NT2/D1 (cell line): ENCODE data around the gene FAM13A.

ENCODE experiments used
- DNase-seq: peaks from one replicate; pipeline ENCODE4 v3.0.0-alpha.2; 2011; ENCODE audit warnings: low read depth, low spot score
- H3K27me3 ChIP-seq: 2 replicates; pipeline ENCODE4 v1.6.0; 2011; ENCODE audit warnings: mild to moderate bottlenecking; ENCODE audit not compliant: insufficient read length, insufficient read depth
- H3K36me3 ChIP-seq: 2 replicates; pipeline ENCODE4 v1.6.1; 2011; ENCODE audit warnings: mild to moderate bottlenecking, low read length, mixed read lengths; ENCODE audit not compliant: insufficient read depth, insufficient read length
- H3K4me1 ChIP-seq: 2 replicates; pipeline ENCODE4 v1.5.1; 2011; ENCODE audit not compliant: insufficient read depth, insufficient read length
- H3K4me3 ChIP-seq: 2 replicates; pipeline ENCODE4 v1.5.1; 2011; ENCODE audit warnings: low read depth; ENCODE audit not compliant: insufficient read length
- H3K9ac ChIP-seq: 2 replicates; pipeline ENCODE4 v1.6.0; 2011; ENCODE audit warnings: low read depth; ENCODE audit not compliant: insufficient read length
- H3K9me3 ChIP-seq: 2 replicates; pipeline ENCODE4 v1.5.1; 2011; ENCODE audit warnings: mild to moderate bottlenecking, low read length; ENCODE audit not compliant: insufficient read depth
- SUZ12 ChIP-seq: IDR thresholded peaks from 2 replicates; pipeline ENCODE4 v1.6.1; 2011; ENCODE audit not compliant: insufficient read length, insufficient read depth; ENCODE audit errors: extremely low read depth
- YY1 ChIP-seq: IDR thresholded peaks from 2 replicates; pipeline ENCODE4 v1.6.1; 2011; ENCODE audit not compliant: insufficient read length, insufficient read depth
- ZNF274 ChIP-seq: IDR thresholded peaks from 2 replicates; pipeline ENCODE4 v1.6.1; 2011; ENCODE audit warnings: mild to moderate bottlenecking, low read depth, low read length

Gene FAM13A

DNA sequence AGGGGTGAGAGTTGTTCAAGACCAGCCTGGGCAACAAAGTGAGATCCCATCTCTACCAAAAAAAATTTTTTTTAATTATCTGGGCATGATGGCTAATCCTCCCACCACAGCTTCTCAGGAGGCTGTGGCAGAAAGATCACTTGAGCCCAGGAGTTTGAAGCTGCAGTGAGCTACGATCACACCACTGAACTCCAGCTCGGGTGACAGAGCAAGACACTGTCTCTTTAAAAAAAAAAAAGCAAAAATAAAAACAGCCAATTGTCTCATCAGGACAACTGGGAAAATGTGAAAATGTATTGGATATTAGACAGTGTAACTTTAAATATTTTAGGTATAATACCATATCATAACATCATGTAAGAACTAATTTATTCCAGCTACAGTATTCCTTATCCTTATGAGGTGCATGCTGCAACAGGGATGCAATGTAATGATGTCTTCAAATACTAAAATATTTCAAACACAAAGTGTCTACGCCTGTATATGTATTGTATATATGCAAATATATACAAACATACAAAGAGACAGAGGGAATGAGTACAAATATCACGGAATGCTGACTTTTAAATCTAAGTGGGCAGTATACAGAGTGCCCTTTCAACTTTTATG is 17.2 kb downstream of the FAM13A start:
- Histone ChIP-seq H3K36me3 (no peaks in the 10 kb centered on the region), H3K27me3 (no peaks in the 10 kb centered on the region), H3K4me3 (no peak overlapping the region), H3K9ac (no peak overlapping the region), H3K9me3 (peaks cover 30% of the 10 kb centered on the region), H3K4me1 (no peaks in the 10 kb centered on the region)
- TF ChIP-seq SUZ12, result no peak
- no peak for TF ChIP-seq ZNF274
- no peak for TF ChIP-seq YY1
- DNase-seq, result no peak

DNA sequence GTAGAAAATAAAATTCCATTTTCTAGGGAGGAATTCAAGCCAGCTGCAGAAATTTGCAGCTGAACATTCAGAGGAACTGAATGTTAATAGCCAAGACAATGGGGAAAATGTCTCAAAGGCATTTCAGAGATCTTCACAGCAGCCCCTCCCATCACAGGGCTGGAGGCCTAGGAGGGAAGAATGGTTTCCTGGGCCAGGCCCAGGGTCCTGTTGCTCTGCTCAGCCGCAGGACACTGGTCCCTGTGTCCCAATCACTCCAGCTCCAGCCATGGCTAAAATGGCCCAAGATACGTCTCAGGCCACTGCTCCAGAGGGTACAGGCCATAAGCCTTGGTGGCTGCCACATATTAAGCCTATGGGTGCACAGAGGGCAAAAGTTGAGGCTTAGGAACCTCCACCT is 20.4 kb downstream of the FAM13A start:
- no peak for DNase-seq
- Histone ChIP-seq H3K4me3 (no peak overlapping the region), H3K27me3 (no peaks in the 10 kb centered on the region), H3K9ac (no peak overlapping the region), H3K9me3 (peaks cover 30% of the 10 kb centered on the region), H3K36me3 (no peaks in the 10 kb centered on the region), H3K4me1 (no peaks in the 10 kb centered on the region)
- no peak for TF ChIP-seq ZNF274
- no peak for TF ChIP-seq YY1
- TF ChIP-seq SUZ12, result no peak

DNA sequence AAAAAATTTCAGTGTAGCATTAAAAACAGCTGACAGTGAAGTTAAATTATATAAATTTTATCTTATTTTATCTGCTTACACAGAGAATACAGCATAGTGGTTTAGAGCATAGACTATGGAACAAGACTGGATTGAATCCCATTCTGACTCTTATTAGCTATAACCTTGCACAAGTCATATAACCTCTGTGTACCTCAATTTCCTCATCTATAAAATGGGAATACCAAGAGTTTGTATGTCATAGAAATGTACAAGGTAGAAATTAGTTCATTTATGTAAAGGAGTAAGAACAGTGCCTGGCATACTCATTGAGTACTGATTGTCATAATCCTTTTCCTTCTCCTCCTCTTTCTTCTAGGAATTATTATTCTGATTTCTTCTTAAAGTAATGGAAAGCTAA is 25.7 kb downstream of the FAM13A start:
- H3K9ac ChIP-seq, result no peak overlapping the region
- H3K4me3 ChIP-seq, result no peak overlapping the region
- no peaks in the 10 kb centered on the region for H3K27me3 ChIP-seq
- no peaks in the 10 kb centered on the region for H3K36me3 ChIP-seq
- DNase-seq, result no peak
- H3K9me3 ChIP-seq, result peaks cover 9% of the 10 kb centered on the region; the same call in 1 of the 2 replicates
- no peaks in the 10 kb centered on the region for H3K4me1 ChIP-seq
- no peak for TF ChIP-seq SUZ12
- TF ChIP-seq ZNF274, result no peak
- no peak for TF ChIP-seq YY1

DNA sequence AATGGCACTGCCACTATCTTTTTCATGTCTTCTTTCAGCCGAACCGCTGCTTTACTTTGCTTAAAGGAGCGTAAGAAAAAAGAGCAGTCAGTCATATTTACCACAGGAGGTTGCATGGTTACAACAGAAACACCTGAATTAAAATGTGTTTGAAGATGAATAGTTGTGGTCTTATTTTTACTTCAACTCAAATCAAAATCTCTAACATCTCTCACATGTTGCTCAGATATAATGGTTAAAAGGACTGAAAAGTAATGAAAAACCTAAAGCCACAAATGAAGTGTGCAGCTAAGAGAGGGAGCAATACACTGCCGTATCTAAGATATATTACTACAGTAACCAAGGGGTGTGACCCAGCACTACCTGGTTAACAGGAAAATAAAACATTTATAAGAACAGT is 27.4 kb downstream of the FAM13A start:
- Histone ChIP-seq H3K4me3 (no peak overlapping the region), H3K4me1 (no peaks in the 10 kb centered on the region), H3K36me3 (no peaks in the 10 kb centered on the region), H3K27me3 (no peaks in the 10 kb centered on the region), H3K9me3 (no peaks in the 10 kb centered on the region), H3K9ac (no peak overlapping the region)
- no peak for TF ChIP-seq SUZ12
- no peak for TF ChIP-seq YY1
- TF ChIP-seq ZNF274, result no peak
- DNase-seq, result no peak

DNA sequence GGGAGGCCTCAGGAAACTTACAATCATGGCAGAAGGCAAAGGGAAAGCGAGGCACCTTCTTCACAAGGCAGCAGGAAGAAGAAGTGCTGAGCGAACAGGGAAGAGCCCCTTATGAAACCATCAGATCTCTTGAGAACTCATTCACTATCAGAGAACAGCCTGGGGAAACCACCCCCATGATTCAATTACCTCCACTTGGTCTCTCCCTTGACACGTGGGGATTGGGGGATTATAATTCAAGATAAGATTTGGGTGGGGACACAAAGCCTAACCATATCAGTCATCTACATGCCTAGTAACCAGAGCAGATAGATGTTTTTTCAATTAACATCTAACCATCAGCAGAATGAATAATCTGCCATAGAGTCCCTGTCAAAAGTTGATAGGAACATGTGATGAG is 30.4 kb downstream of the FAM13A start:
- Histone ChIP-seq H3K27me3 (no peaks in the 10 kb centered on the region), H3K4me1 (no peaks in the 10 kb centered on the region), H3K4me3 (no peak overlapping the region), H3K9ac (no peak overlapping the region), H3K36me3 (no peaks in the 10 kb centered on the region), H3K9me3 (no peaks in the 10 kb centered on the region)
- TF ChIP-seq YY1 (no peak), ZNF274 (no peak), SUZ12 (no peak)
- DNase-seq, result no peak

DNA sequence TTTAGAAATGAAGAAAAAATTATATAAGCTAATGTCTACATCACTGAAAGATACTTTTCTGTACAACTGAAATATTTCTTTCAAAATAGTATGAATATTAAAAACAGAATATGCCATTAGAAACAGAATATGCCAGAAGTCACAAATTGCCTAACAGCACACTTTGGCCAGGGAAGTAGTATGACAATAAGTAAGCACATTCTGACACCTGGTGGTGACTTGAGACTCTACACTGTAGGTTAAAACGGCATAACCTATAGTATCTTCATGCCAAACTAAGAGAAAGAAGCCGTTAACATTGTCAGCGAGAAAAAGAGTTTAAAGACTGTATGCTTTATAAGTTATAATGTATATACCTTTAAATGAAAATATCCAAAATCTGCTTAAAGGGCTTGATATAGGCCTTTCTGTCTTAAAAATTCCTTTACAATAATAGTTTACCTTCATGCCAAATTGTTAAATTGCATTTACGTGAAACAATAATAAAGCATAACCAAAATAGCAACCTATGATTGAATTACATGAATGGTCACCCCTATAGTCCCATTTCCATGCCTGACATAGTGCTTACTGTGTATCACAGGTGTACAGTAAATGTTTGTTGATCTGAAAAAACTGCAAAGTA is 32.8 kb downstream of the FAM13A start:
- no peaks in the 10 kb centered on the region for H3K27me3 ChIP-seq

DNA sequence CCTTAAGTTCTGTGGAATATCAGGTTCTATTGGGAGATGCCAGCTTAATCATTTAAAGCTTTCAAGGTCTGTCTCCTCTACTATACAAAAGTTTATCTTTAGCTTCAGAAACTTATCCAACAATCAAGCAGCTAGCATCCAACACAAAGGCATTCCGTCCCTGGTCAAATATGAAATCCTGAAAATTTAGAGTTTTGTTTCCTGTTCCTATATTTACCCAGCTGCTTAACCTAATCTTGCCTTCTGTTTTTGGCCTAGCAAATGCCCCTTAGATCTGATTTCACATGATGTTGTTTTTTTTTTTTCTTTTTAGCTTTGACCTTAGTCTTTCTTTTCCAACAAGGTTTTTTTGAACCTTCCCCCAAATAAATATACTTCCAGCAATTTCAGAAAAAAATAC is 33.8 kb downstream of the FAM13A start:
- Histone ChIP-seq H3K4me3 (no peak overlapping the region), H3K9me3 (no peaks in the 10 kb centered on the region), H3K27me3 (no peaks in the 10 kb centered on the region), H3K9ac (no peak overlapping the region), H3K36me3 (peaks cover 19% of the 10 kb centered on the region), H3K4me1 (no peaks in the 10 kb centered on the region)
- no peak for DNase-seq
- no peak for TF ChIP-seq YY1
- TF ChIP-seq ZNF274, result no peak
- TF ChIP-seq SUZ12, result no peak

More for the DNA sequence above, 32.8 kb downstream of the FAM13A start:
- Histone ChIP-seq H3K9ac (no peak overlapping the region), H3K4me1 (no peaks in the 10 kb centered on the region), H3K9me3 (no peaks in the 10 kb centered on the region), H3K36me3 (peaks cover 9% of the 10 kb centered on the region), H3K4me3 (no peak overlapping the region)
- TF ChIP-seq SUZ12 (no peak), YY1 (no peak)
- DNase-seq, result peak; percentile 22
